Liver (tissue), 9 donors: ENCODE data around the gene TSHZ3. TPM values are rescaled to one million over a fixed set of nuclear protein-coding genes. Genes with fewer than 3 reads are reported as not detected.

Experiments
- DNase-seq: peaks from one replicate; pipeline ENCODE4 v3.0.0-alpha.2; 2017; ENCODE audit warnings: low spot score
- H3K27ac ChIP-seq, 2 donors: one replicate each; pipeline ENCODE4 v1.7.0; 2013; ENCODE audit warnings: inconsistent platforms in 2 of 2, low read length in 2 of 2, control low read depth in 1 of 2, low read depth in 1 of 2, mild to moderate bottlenecking in 1 of 2
- H3K27me3 ChIP-seq, 4 donors: one replicate each; pipeline versions ENCODE4 v1.6.1 to v1.7.0; 2013; ENCODE audit warnings: low read length in 3 of 4, inconsistent platforms in 1 of 4, mild to moderate bottlenecking in 1 of 4, moderate library complexity in 1 of 4; ENCODE audit not compliant: control insufficient read depth in 4 of 4, insufficient read depth in 4 of 4
- H3K36me3 ChIP-seq, 4 donors: one replicate each; pipeline versions ENCODE4 v1.6.1 to v1.7.0; 2013; ENCODE audit warnings: low read length in 3 of 4, mild to moderate bottlenecking in 3 of 4, low read depth in 1 of 4, moderate library complexity in 1 of 4; ENCODE audit not compliant: control insufficient read depth in 4 of 4, insufficient read depth in 3 of 4
- H3K4me1 ChIP-seq, 4 donors: one replicate each; pipeline versions ENCODE4 v1.6.1 to v1.7.0; 2013; ENCODE audit warnings: low read length in 3 of 4, mild to moderate bottlenecking in 3 of 4, moderate library complexity in 1 of 4; ENCODE audit not compliant: control insufficient read depth in 4 of 4, insufficient read depth in 4 of 4
- H3K4me3 ChIP-seq, 3 donors: one replicate each; pipeline versions ENCODE4 v1.6.1 to v1.7.0; 2013; ENCODE audit warnings: low read length in 3 of 3, control low read depth in 1 of 3, low read depth in 1 of 3, mild to moderate bottlenecking in 1 of 3
- H3K9ac ChIP-seq, 2 donors: one replicate each; pipeline ENCODE4 v1.7.0; 2013; ENCODE audit warnings: low read length in 2 of 2, mild to moderate bottlenecking in 2 of 2, moderate library complexity in 2 of 2, control low read depth in 1 of 2, low read depth in 1 of 2
- H3K9me3 ChIP-seq, 4 donors: one replicate each; pipeline versions ENCODE4 v1.6.1 to v1.7.0; 2013; ENCODE audit warnings: low read length in 3 of 4; ENCODE audit not compliant: control insufficient read depth in 4 of 4
- EGR1 ChIP-seq, 2 donors: IDR thresholded peaks; 2 replicates each; pipeline ENCODE4 v1.6.1; 2016 to 2018; ENCODE audit warnings: antibody characterized with exemption in 2 of 2, low read depth in 2 of 2
- FOXA1 ChIP-seq: IDR thresholded peaks from 2 replicates; pipeline ENCODE4 v1.6.1; 2016; ENCODE audit warnings: antibody characterized with exemption
- FOXA2 ChIP-seq: IDR thresholded peaks from 2 replicates; pipeline ENCODE4 v1.6.1; 2016; ENCODE audit warnings: antibody characterized with exemption
- GABPA ChIP-seq, 2 donors: IDR thresholded peaks in 1 of 2; conservative IDR thresholded peaks in 1 of 2; 2 replicates each; pipeline ENCODE4 v1.6.1; 2016; ENCODE audit warnings: antibody characterized with exemption in 2 of 2, mild to moderate bottlenecking in 1 of 2, moderate library complexity in 1 of 2
- HNF4A ChIP-seq, 2 donors: conservative IDR thresholded peaks; 2 replicates each; pipeline ENCODE4 v1.6.1; 2016; ENCODE audit warnings: antibody characterized with exemption in 2 of 2, mild to moderate bottlenecking in 2 of 2
- HNF4G ChIP-seq: IDR thresholded peaks from 2 replicates; pipeline ENCODE4 v1.6.1; 2016; ENCODE audit warnings: antibody characterized with exemption
- JUND ChIP-seq, 2 donors: IDR thresholded peaks; 2 replicates each; pipeline ENCODE4 v1.6.1; 2016; ENCODE audit warnings: antibody characterized with exemption in 2 of 2
- NR2F2 ChIP-seq: IDR thresholded peaks from 2 replicates; pipeline ENCODE4 v1.6.1; 2016; ENCODE audit warnings: antibody characterized with exemption
- RAD21 ChIP-seq, 2 donors: IDR thresholded peaks; 2 replicates each; pipeline ENCODE4 v1.6.1; 2016; ENCODE audit warnings: antibody characterized with exemption in 2 of 2, mild to moderate bottlenecking in 2 of 2
- RXRA ChIP-seq, 2 donors: IDR thresholded peaks; 2 replicates each; pipeline ENCODE4 v1.6.1; 2017 to 2018; ENCODE audit warnings: antibody characterized with exemption in 2 of 2, mild to moderate bottlenecking in 1 of 2
- SP1 ChIP-seq: IDR thresholded peaks from 2 replicates; pipeline ENCODE4 v1.6.1; 2018; ENCODE audit warnings: antibody characterized with exemption, mild to moderate bottlenecking
- TAF1 ChIP-seq: conservative IDR thresholded peaks from 2 replicates; pipeline ENCODE4 v1.6.1; 2016; ENCODE audit warnings: antibody characterized with exemption, mild to moderate bottlenecking
- YY1 ChIP-seq: IDR thresholded peaks from 2 replicates; pipeline ENCODE4 v1.6.1; 2016; ENCODE audit warnings: antibody characterized with exemption, mild to moderate bottlenecking
- WGBS: extraction: QIAGEN DNeasy Blood & Tissue Kit; methylation state at CpG from one replicate; pipeline ENCODE4 v1.1.7; 2013; 5-methylcytosine and 5-hydroxymethylcytosine counted together
- polyA plus RNA-seq, 2 donors: library from polyadenylated mRNA; stranded (reverse) in 1 of 2; unstranded in 1 of 2; fragments of 200-250 nt in 1 of 2; fragments of >200 nt in 1 of 2; fragmentation: Nextera tagmentation in 1 of 2; extraction: Ambion mirVana in 1 of 2; gene quantifications; one replicate each; pipeline versions ENCODE4 v1.2.1 to v1.2.3, GENCODE V29; 2013 to 2015
- total RNA-seq, 2 donors: library from RNA; depleted of rRNA; stranded (reverse); fragments of >200 nt; gene quantifications; one replicate each; pipeline ENCODE4 v1.2.3, GENCODE V29; 2014
- TF ChIP-seq, protein P1 (sequence below): IDR thresholded peaks from 2 replicates; pipeline ENCODE4 v1.6.1; 2016; ENCODE audit warnings: antibody characterized with exemption
- TF ChIP-seq, protein P2 (sequence below): fragments of 150-350 bp; IDR thresholded peaks from 2 replicates; pipeline ENCODE4 v1.5.1; 2017; ENCODE audit warnings: improper control_type of control experiment, low read depth, low read length; ENCODE audit not compliant: missing input control
- TF ChIP-seq, protein P3 (sequence below): IDR thresholded peaks from 2 replicates; pipeline ENCODE4 v1.6.1; 2016; ENCODE audit warnings: antibody characterized with exemption, mild to moderate bottlenecking
- TF ChIP-seq, protein P4 (sequence below): IDR thresholded peaks from 2 replicates; pipeline ENCODE4 v1.6.1; 2016; ENCODE audit warnings: antibody characterized with exemption
- TF ChIP-seq, protein P5 (sequence below): IDR thresholded peaks from 2 replicates; pipeline ENCODE4 v1.6.1; 2016; ENCODE audit warnings: antibody characterized with exemption
- donor health status: healthy.
- donor health status: healthy.
- donor health status: healthy.
- donor health status: healthy.
- donor health status: healthy.

Gene TSHZ3
- total and polyA plus RNA-seq, 4 donors, result 0.42 to 3.3 (median 0.68) TPM

DNA sequence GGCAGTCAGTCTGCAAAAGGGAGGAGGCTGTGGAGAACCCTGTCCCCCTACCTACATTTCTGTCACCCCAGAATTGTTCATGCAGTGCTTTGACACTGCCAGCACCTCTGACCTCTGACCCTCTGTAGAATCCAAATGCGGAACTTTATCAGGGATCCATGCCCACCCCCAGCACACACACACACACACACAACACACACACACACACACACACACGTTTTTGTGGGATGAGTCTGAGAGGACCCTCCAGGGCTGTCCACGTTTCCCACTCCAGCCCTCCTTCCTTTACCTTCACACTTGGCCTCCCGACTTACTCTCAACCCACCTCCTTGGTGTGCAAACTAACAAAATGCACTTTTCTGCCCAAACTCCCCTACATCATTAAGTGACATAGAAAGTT is 42.3 kb upstream of the TSHZ3 start:
- TF ChIP-seq SP1, result no peak
- TF ChIP-seq, protein P1, sequence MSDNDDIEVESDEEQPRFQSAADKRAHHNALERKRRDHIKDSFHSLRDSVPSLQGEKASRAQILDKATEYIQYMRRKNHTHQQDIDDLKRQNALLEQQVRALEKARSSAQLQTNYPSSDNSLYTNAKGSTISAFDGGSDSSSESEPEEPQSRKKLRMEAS, result no peak
- no peak for TF ChIP-seq NR2F2
- TF ChIP-seq, protein P2, sequence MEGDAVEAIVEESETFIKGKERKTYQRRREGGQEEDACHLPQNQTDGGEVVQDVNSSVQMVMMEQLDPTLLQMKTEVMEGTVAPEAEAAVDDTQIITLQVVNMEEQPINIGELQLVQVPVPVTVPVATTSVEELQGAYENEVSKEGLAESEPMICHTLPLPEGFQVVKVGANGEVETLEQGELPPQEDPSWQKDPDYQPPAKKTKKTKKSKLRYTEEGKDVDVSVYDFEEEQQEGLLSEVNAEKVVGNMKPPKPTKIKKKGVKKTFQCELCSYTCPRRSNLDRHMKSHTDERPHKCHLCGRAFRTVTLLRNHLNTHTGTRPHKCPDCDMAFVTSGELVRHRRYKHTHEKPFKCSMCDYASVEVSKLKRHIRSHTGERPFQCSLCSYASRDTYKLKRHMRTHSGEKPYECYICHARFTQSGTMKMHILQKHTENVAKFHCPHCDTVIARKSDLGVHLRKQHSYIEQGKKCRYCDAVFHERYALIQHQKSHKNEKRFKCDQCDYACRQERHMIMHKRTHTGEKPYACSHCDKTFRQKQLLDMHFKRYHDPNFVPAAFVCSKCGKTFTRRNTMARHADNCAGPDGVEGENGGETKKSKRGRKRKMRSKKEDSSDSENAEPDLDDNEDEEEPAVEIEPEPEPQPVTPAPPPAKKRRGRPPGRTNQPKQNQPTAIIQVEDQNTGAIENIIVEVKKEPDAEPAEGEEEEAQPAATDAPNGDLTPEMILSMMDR, result no peak
- TF ChIP-seq, protein P3, sequence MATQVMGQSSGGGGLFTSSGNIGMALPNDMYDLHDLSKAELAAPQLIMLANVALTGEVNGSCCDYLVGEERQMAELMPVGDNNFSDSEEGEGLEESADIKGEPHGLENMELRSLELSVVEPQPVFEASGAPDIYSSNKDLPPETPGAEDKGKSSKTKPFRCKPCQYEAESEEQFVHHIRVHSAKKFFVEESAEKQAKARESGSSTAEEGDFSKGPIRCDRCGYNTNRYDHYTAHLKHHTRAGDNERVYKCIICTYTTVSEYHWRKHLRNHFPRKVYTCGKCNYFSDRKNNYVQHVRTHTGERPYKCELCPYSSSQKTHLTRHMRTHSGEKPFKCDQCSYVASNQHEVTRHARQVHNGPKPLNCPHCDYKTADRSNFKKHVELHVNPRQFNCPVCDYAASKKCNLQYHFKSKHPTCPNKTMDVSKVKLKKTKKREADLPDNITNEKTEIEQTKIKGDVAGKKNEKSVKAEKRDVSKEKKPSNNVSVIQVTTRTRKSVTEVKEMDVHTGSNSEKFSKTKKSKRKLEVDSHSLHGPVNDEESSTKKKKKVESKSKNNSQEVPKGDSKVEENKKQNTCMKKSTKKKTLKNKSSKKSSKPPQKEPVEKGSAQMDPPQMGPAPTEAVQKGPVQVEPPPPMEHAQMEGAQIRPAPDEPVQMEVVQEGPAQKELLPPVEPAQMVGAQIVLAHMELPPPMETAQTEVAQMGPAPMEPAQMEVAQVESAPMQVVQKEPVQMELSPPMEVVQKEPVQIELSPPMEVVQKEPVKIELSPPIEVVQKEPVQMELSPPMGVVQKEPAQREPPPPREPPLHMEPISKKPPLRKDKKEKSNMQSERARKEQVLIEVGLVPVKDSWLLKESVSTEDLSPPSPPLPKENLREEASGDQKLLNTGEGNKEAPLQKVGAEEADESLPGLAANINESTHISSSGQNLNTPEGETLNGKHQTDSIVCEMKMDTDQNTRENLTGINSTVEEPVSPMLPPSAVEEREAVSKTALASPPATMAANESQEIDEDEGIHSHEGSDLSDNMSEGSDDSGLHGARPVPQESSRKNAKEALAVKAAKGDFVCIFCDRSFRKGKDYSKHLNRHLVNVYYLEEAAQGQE, result no peak
- no peak for TF ChIP-seq FOXA1
- TF ChIP-seq FOXA2, result no peak
- no peak for TF ChIP-seq JUND (IDR thresholded peaks at IDR 0.05)
- TF ChIP-seq TAF1, result no peak
- no peak for TF ChIP-seq RAD21 (IDR thresholded peaks at IDR 0.05)
- Histone ChIP-seq H3K27me3 (peaks cover 0 to 9% (median 0%) of the 10 kb centered on the region in 4 donors), H3K9me3 (no peaks in the 10 kb centered on the region), H3K4me1 (no peaks in the 10 kb centered on the region), H3K9ac (no peak overlapping the region), H3K27ac (no peak overlapping the region), H3K4me3 (no peak overlapping the region), H3K36me3 (no peaks in the 10 kb centered on the region)
- no peak for DNase-seq
- WGBS, result 79% methylated on average over 4 of the region's 4 CpGs

DNA sequence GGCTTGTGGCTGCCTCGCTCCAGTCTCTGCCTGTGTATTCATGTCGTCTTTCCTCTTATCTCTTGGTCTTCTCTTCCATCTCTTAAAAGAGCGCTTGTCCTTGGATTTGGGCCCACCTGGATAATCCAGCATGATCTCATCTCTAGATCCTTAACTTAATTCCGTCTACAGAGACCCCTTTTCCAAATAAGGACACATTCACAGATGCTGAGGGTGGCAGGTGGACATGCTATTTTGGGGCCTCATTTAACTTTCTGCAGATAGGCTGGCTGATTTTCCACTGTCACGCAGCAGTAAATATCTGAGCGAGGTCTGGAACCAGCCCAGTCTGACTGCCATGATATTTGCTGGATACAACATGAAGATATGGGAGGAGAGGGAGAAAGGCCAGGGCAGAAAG is 41.5 kb upstream of the TSHZ3 start:
- peaks cover 0 to 2% (median 0%) of the 10 kb centered on the region in 4 donors for H3K27me3 ChIP-seq
- no peak overlapping the region for H3K9ac ChIP-seq
- TF ChIP-seq, protein P3, result no peak
- TF ChIP-seq, protein P4, sequence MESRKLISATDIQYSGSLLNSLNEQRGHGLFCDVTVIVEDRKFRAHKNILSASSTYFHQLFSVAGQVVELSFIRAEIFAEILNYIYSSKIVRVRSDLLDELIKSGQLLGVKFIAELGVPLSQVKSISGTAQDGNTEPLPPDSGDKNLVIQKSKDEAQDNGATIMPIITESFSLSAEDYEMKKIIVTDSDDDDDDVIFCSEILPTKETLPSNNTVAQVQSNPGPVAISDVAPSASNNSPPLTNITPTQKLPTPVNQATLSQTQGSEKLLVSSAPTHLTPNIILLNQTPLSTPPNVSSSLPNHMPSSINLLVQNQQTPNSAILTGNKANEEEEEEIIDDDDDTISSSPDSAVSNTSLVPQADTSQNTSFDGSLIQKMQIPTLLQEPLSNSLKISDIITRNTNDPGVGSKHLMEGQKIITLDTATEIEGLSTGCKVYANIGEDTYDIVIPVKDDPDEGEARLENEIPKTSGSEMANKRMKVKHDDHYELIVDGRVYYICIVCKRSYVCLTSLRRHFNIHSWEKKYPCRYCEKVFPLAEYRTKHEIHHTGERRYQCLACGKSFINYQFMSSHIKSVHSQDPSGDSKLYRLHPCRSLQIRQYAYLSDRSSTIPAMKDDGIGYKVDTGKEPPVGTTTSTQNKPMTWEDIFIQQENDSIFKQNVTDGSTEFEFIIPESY, result no peak
- no peak for TF ChIP-seq EGR1 (IDR thresholded peaks at IDR 0.05; ENCODE audit: low read depth in 2 of 2)
- no peak for TF ChIP-seq NR2F2
- TF ChIP-seq RAD21 (IDR thresholded peaks at IDR 0.05), result no peak
- TF ChIP-seq, protein P1, result no peak
- TF ChIP-seq, protein P5, sequence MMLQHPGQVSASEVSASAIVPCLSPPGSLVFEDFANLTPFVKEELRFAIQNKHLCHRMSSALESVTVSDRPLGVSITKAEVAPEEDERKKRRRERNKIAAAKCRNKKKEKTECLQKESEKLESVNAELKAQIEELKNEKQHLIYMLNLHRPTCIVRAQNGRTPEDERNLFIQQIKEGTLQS, result no peak
- no peak for TF ChIP-seq FOXA1
- TF ChIP-seq GABPA (IDR thresholded peaks at IDR 0.05 in 1 of 2, conservative IDR thresholded peaks at IDR 0.05 in 1 of 2), result no peak
- TF ChIP-seq FOXA2, result no peak
- no peak for TF ChIP-seq RXRA (IDR thresholded peaks at IDR 0.05)
- TF ChIP-seq SP1, result no peak
- TF ChIP-seq TAF1, result no peak
- no peak for TF ChIP-seq YY1
- TF ChIP-seq, protein P2, result no peak
- no peak for TF ChIP-seq JUND (IDR thresholded peaks at IDR 0.05)
- no peak for TF ChIP-seq HNF4A (conservative IDR thresholded peaks at IDR 0.05)
- TF ChIP-seq HNF4G, result no peak
- no peak overlapping the region for H3K4me3 ChIP-seq
- WGBS, result 89% methylated on average over 6 of the region's 6 CpGs
- H3K9me3 ChIP-seq, result no peaks in the 10 kb centered on the region
- no peaks in the 10 kb centered on the region for H3K36me3 ChIP-seq
- no peaks in the 10 kb centered on the region for H3K4me1 ChIP-seq
- no peak for DNase-seq
- H3K27ac ChIP-seq, result no peak overlapping the region
